Effector CD4-positive, alpha-beta T cell (primary cell): ENCODE measurements around the gene OR9Q1.

Experiments used
- DNase-seq: peaks from one replicate; pipeline ENCODE4 v3.0.0-alpha.2; 2020

The OR9Q1 gene

DNA sequence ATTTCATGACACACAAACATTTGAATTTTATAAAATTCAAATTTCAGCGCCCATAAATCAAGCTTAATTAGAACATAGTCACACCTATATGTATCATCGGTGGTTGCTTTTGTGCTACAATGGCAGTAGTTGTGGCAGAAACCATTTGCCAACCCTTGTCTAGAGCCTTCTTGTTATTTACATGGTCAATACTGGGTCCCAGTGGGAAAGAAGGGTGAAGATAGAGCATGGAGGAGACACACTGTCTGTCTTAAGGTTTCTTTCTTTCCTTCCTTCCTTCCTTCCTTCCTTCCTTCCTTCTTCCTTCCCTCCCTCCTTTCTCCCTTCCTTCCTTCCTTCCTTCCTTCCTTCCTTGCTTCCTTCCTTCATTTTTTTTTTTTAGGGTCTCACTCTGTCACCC, 10.8 kb downstream of the OR9Q1 start:
- no peak for DNase-seq

- DNase-seq = no peak
Observed at GRCh38 chr11:58039589-58039988, 15.9 kb downstream of the OR9Q1 start.

GRCh38 chr11:58043379-58043778, 19.7 kb downstream of the OR9Q1 start:
- no peak for DNase-seq

GRCh38 chr11:58046231-58046630, 22.6 kb downstream of the OR9Q1 start:
- DNase-seq = no peak

DNA sequence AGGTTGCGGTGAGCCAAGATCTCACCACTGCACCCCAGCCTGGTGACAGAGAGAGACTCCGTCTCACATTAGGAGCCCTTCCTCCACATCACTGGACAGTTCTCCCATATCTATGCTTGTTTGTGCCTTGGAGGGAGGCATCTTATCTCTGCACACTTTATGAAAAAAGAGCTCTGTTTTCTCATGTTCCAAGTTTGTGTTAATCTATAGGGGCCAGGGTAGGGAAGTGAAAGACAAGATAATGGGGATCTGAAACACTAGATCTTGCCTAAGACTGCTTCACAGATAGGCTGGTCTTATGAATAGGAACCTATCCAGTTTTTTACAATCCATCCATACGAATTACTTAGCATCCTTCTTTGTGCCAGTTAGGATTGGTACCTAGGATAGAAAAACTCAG, 24.1 kb downstream of the OR9Q1 start:
- no peak for DNase-seq

DNA sequence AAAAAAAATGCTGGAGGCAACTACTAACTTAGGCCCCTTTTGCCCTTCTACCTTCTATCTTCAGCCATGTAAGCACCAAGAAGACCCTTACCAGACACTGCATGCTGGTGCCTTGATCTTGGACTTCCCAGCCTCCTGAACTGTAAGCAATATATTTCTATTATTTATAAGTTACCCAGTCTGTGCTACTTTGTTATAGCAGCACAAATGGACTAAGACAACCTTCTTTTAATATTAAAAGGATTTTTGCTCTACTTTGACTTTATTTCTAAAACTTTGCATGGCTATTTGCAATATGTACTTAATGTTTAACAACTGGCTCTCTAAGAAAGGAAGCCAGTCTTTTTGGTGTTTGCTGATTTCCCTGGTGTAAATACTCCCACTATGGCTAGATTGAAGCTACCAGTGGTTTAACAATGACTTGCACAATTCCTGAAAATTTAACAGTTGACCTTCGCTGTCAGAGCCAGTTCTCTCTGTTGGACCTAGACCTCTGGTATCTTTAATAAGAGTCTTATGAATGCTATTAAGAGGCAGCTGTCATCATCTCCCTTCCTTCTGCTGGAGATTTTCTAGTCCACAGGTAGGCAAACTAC, 32.2 kb downstream of the OR9Q1 start:
- DNase-seq = no peak

GRCh38 chr11:58057481-58057880, 33.8 kb downstream of the OR9Q1 start:
- DNase-seq = no peak

GRCh38 chr11:58058276-58059006, 34.8 kb downstream of the OR9Q1 start:
- no peak for DNase-seq

- DNase-seq = no peak
Observed at GRCh38 chr11:58059007-58059350, 35.3 kb downstream of the OR9Q1 start.

DNA sequence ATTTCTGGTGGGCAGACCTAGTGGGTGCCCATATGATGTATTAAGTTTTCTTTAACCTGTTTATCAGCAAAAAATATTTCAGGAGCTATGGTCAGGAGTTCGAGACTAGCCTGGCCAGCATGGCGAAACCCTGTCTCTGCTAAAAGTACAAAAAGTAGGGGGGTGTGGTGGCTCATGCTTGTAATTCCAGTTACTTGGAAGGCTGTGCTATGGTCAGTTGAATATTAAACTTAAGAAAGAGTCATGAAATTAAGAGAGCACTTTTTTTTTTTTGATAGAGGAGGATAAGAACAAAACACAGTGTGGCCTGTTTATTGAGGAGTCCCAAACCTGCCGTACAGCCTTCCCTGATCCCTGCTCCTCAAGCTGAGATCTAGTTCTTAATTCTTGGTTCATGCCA, 36.9 kb downstream of the OR9Q1 start:
- no peak for DNase-seq

- DNase-seq = no peak
Observed at GRCh38 chr11:58060939-58061672, 37.4 kb downstream of the OR9Q1 start.

DNA sequence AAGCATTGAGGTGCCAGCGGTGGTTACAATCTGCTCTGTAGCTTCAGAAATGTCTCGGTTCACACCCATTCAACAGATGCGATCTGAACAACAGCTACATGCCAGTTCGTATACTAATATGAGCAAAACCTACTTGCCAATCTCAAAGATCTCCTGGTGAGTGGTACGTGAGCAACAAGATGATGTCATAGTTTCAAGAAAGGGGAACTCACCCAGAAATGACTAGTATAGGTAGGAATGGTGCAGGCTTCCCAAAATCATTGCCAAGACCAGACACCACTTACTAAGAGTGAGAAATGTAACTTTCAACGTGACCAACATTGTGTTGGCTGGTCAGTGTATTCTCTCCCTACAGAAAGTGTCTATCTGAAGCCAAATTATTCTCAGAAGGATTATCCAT, 38.1 kb downstream of the OR9Q1 start:
- no peak for DNase-seq

DNA sequence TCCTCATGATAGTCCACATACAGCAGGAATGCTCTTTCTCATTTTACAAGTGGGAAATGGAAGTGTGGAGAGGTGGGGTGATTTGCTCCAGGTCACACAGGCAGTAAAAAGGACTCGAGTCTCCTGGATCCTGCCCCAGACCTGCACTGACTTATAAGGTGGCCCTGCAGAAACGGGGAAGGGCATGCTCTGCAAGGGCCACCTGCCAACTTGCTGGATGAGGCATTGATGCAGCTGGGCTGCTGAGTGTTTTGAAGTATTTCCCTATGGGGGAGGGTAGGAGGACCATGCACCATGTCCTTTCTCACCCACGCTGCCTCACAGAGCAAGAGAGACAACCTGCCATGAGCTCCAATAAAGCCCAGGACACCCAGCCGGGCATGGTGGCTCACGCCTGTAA, 44.0 kb downstream of the OR9Q1 start:
- DNase-seq = no peak

- no peak for DNase-seq
Observed at GRCh38 chr11:58068655-58069054, 45.0 kb downstream of the OR9Q1 start.

- no peak for DNase-seq
Observed at GRCh38 chr11:58070585-58070984, 46.9 kb downstream of the OR9Q1 start.

DNA sequence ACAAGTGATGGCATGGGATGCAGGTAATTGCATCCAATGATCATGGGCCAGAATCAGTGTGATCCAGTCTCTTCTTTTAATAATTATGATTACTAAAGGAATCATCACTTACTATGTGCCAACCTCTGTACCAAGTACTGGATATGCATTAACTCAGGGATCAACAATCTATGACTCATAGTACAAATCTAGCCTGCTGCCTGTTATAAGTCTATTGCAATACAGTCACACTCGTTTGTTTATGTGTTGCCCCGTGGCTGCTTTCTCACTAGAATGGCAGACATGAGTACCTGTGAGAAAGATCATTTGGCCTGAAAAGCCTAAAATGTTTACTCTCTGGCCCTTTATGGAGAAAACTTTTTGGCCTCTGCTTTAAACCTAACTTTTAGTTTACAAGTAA, 52.1 kb downstream of the OR9Q1 start:
- DNase-seq = no peak

- no peak for DNase-seq
Observed at GRCh38 chr11:58086528-58086927, 62.8 kb downstream of the OR9Q1 start.

DNA sequence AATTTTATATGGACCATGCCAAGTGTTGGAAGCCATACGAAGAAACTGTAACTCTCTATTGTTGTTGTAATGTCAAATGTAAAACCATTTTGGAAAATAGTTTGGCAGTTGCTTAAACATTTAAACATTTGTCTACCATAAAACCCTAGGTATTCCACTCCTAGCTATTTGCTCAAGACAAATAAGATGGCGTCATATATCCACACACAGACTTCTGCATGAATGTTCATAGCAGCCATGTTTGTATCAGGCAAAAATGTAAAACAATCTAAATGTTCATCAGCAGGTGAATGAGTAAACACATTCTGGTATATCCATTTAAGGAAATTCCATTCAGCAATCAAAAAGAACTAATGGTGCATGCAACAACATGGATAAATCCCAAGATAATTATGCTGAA, 73.8 kb downstream of the OR9Q1 start:
- no peak for DNase-seq

- DNase-seq = no peak
Observed at GRCh38 chr11:58121096-58121495, 97.4 kb downstream of the OR9Q1 start.

GRCh38 chr11:58125469-58125868, 101.8 kb downstream of the OR9Q1 start, which contains the start of gene OR9I1:
OR9I1 (minus strand) TSS chr11:58125530; CDS start chr11:58119444, 6,086 bp downstream.
- no peak for DNase-seq

GRCh38 chr11:58127350-58127749, 103.7 kb downstream of the OR9Q1 start:
- DNase-seq = no peak

GRCh38 chr11:58133309-58134076, 109.8 kb downstream of the OR9Q1 start:
- DNase-seq = no peak

GRCh38 chr11:58134151-58134550, 110.5 kb downstream of the OR9Q1 start:
- no peak for DNase-seq
